IMR-90 (cell line): ENCODE data around the gene TFIP11. TPM values are rescaled to one million over a fixed set of nuclear protein-coding genes. Genes with fewer than 3 reads are reported as not detected.

Source experiments
- ATAC-seq: fragments of 200-7000 bp; cut with Tn5 transposase; 2 replicates; pipeline ENCODE4 v1.9.1; 2020; ENCODE audit warnings: low read depth, mild to moderate bottlenecking, moderate library complexity
- BruUV-seq: library from RNA; stranded (reverse); fragments of 400-500 nt; replicated peaks from 2 replicates; lab custom pipeline; 2021; lab: Mats Ljungman, UMichigan
- CTCF ChIA-PET: fragments of 300-600 bp; formaldehyde crosslinking; extraction: SDS; loops from one replicate; lab custom pipeline; 2021; ENCODE audit warnings: antibody characterized with exemption; lab: Yijun Ruan, JAX
- POLR2A ChIA-PET: fragments of 300-600 bp; sonication (Branson Sonifier 250); formaldehyde crosslinking; loops from one replicate; lab custom pipeline; 2022; ENCODE audit warnings: antibody characterized with exemption; ENCODE audit not compliant: unreplicated experiment; lab: Charles Lee
- DNase-seq: peaks from one replicate; pipeline ENCODE4 v3.0.0; 2013
- H2AFZ ChIP-seq: replicated peaks from 2 replicates; pipeline ENCODE3; 2013; ENCODE audit warnings: low read length, mild to moderate bottlenecking; ENCODE audit not compliant: poor library complexity
- H2AK5ac ChIP-seq: 2 replicates; pipeline ENCODE4 v1.6.1; 2013; ENCODE audit warnings: low read depth, low read length, inconsistent platforms
- H2AK9ac ChIP-seq: replicated peaks from 2 replicates; pipeline ENCODE3; 2013; ENCODE audit warnings: mild to moderate bottlenecking, low read depth, low read length, moderate library complexity; ENCODE audit not compliant: poor library complexity
- H2BK120ac ChIP-seq: 2 replicates; pipeline ENCODE4 v1.6.1; 2013; ENCODE audit warnings: low read depth, low read length, inconsistent platforms
- H2BK15ac ChIP-seq: 3 replicates; pipeline ENCODE4 v1.6.1; 2013; ENCODE audit warnings: low read depth, low read length, inconsistent platforms
- H2BK20ac ChIP-seq: 2 replicates; pipeline ENCODE4 v1.6.1; 2013; ENCODE audit warnings: low read depth, mild to moderate bottlenecking, inconsistent platforms, low read length, moderate library complexity
- H2BK5ac ChIP-seq: 2 replicates; pipeline ENCODE4 v1.6.1; 2013; ENCODE audit warnings: mild to moderate bottlenecking, low read depth, low read length, inconsistent platforms; ENCODE audit not compliant: poor library complexity, severe bottlenecking
- H3K14ac ChIP-seq: replicated peaks from 2 replicates; pipeline ENCODE4 v1.6.1; 2013; ENCODE audit warnings: low read depth, low read length, inconsistent platforms
- H3K18ac ChIP-seq: 2 replicates; pipeline ENCODE4 v1.6.1; 2013; ENCODE audit warnings: low read depth, low read length, control low read depth
- H3K23ac ChIP-seq: 2 replicates; pipeline ENCODE4 v1.6.1; 2013; ENCODE audit warnings: low read depth, low read length, inconsistent platforms
- H3K27ac ChIP-seq: 2 replicates; pipeline ENCODE4 v1.5.1; 2013; ENCODE audit warnings: mild to moderate bottlenecking, control low read depth, low read length; ENCODE audit not compliant: insufficient read depth
- H3K27me3 ChIP-seq: 2 replicates; pipeline ENCODE4 v1.6.1; 2013; ENCODE audit warnings: low read length; ENCODE audit not compliant: control insufficient read depth, insufficient read depth
- H3K36me3 ChIP-seq: 2 replicates; pipeline ENCODE4 v1.6.1; 2013; ENCODE audit warnings: low read length, mixed read lengths; ENCODE audit not compliant: control insufficient read depth, insufficient read depth
- H3K4ac ChIP-seq: 2 replicates; pipeline ENCODE4 v1.6.1; 2013; ENCODE audit warnings: low read depth, low read length, inconsistent platforms
- H3K4me1 ChIP-seq: 2 replicates; pipeline ENCODE4 v1.6.1; 2013; ENCODE audit warnings: low read length, mixed read lengths; ENCODE audit not compliant: control insufficient read depth, insufficient read depth
- H3K4me2 ChIP-seq: 2 replicates; pipeline ENCODE4 v1.6.1; 2013; ENCODE audit warnings: low read depth, mild to moderate bottlenecking, control low read depth, low read length, moderate library complexity
- H3K4me3 ChIP-seq: 2 replicates; pipeline ENCODE4 v1.5.1; 2013; ENCODE audit warnings: low read depth, mild to moderate bottlenecking, control low read depth, low read length, moderate library complexity; ENCODE audit not compliant: insufficient read depth
- H3K56ac ChIP-seq: 2 replicates; pipeline ENCODE4 v1.6.1; 2013; ENCODE audit warnings: low read length, inconsistent platforms; ENCODE audit not compliant: insufficient read depth; ENCODE audit errors: extremely low read depth
- H3K79me1 ChIP-seq, 2 experiments: 2 replicates each; pipeline ENCODE4 v1.6.1; 2013; ENCODE audit warnings: low read length in 2 of 2, inconsistent platforms in 1 of 2, low read depth in 1 of 2
- H3K9ac ChIP-seq: 2 replicates; pipeline ENCODE4 v1.6.1; 2013; ENCODE audit warnings: low read depth, low read length, control low read depth
- H3K9me1 ChIP-seq: 2 replicates; pipeline ENCODE4 v1.6.1; 2013; ENCODE audit warnings: low read length, inconsistent platforms; ENCODE audit not compliant: insufficient read depth
- H3K9me3 ChIP-seq: 2 replicates; pipeline ENCODE4 v1.6.1; 2013; ENCODE audit warnings: low read length; ENCODE audit not compliant: control insufficient read depth, insufficient read depth
- H4K20me1 ChIP-seq: 2 replicates; pipeline ENCODE4 v1.6.1; 2013; ENCODE audit warnings: low read length, inconsistent platforms; ENCODE audit not compliant: insufficient read depth
- H4K5ac ChIP-seq: 2 replicates; pipeline ENCODE4 v1.6.1; 2013; ENCODE audit warnings: mild to moderate bottlenecking, low read depth, low read length, control low read depth
- H4K8ac ChIP-seq, 2 experiments: 2 replicates each; pipeline ENCODE4 v1.6.1; 2013; ENCODE audit warnings: low read depth in 2 of 2, low read length in 2 of 2, control low read depth in 1 of 2, inconsistent platforms in 1 of 2
- H4K91ac ChIP-seq: 2 replicates; pipeline ENCODE4 v1.6.1; 2013; ENCODE audit warnings: low read depth, low read length, inconsistent platforms; ENCODE audit not compliant: insufficient read depth
- BHLHE40 ChIP-seq: fragments of 150-350 bp; IDR thresholded peaks from 2 replicates; pipeline ENCODE4 v1.6.1; 2016; ENCODE audit warnings: mild to moderate bottlenecking, low read depth, low read length
- CEBPB ChIP-seq: IDR thresholded peaks from 2 replicates; pipeline ENCODE4 v1.6.1; 2012; ENCODE audit warnings: low read depth, low read length, improper control_type of control experiment
- CHD1 ChIP-seq: IDR thresholded peaks from 2 replicates; pipeline ENCODE4 v1.6.1; 2012; ENCODE audit warnings: low read depth, low read length, improper control_type of control experiment
- ELK1 ChIP-seq: fragments of 150-350 bp; IDR thresholded peaks from 2 replicates; pipeline ENCODE4 v1.6.1; 2016; ENCODE audit warnings: low read depth, mild to moderate bottlenecking, low read length, moderate library complexity, borderline replicate concordance
- FOS ChIP-seq: fragments of 150-350 bp; IDR thresholded peaks from 2 replicates; pipeline ENCODE4 v1.6.1; 2016; ENCODE audit warnings: low read depth, low read length
- MAFK ChIP-seq: IDR thresholded peaks from 2 replicates; pipeline ENCODE4 v1.6.1; 2012; ENCODE audit warnings: low read depth, low read length, improper control_type of control experiment
- MXI1 ChIP-seq: IDR thresholded peaks from 2 replicates; pipeline ENCODE4 v1.6.1; 2012; ENCODE audit warnings: low read depth, mild to moderate bottlenecking, low read length, moderate library complexity, borderline replicate concordance
- NFE2L2 ChIP-seq: fragments of 150-350 bp; IDR thresholded peaks from 2 replicates; pipeline ENCODE4 v1.6.1; 2016; ENCODE audit warnings: low read depth, mild to moderate bottlenecking, low read length
- POLR2A ChIP-seq: IDR thresholded peaks from 2 replicates; pipeline ENCODE4 v1.6.1; 2012; ENCODE audit warnings: mild to moderate bottlenecking, low read depth, low read length
- RAD21 ChIP-seq: IDR thresholded peaks from 2 replicates; pipeline ENCODE4 v1.6.1; 2012; ENCODE audit warnings: low read length, improper control_type of control experiment
- RCOR1 ChIP-seq: IDR thresholded peaks from 2 replicates; pipeline ENCODE4 v1.6.1; 2012; ENCODE audit warnings: mild to moderate bottlenecking, low read length, improper control_type of control experiment; ENCODE audit not compliant: insufficient replicate concordance
- RFX5 ChIP-seq: IDR thresholded peaks from 2 replicates; pipeline ENCODE4 v1.8.0; 2012; ENCODE audit warnings: low read depth, mild to moderate bottlenecking, low read length, moderate library complexity
- SMC3 ChIP-seq: fragments of 150-350 bp; IDR thresholded peaks from 2 replicates; pipeline ENCODE4 v1.6.1; 2016; ENCODE audit warnings: low read depth, mild to moderate bottlenecking, antibody characterized with exemption, low read length, moderate library complexity
- USF2 ChIP-seq: fragments of 150-350 bp; IDR thresholded peaks from 2 replicates; pipeline ENCODE4 v1.6.1; 2017; ENCODE audit warnings: mild to moderate bottlenecking, antibody characterized with exemption, low read length, low read depth
- WGBS, 2 experiments: methylation state at CpG; one replicate each; pipeline versions ENCODE4 v1.1.5 to v1.1.7; 2013; ENCODE audit warnings: missing lambda C conversion rate in 2 of 2; ENCODE audit not compliant: insufficient read length in 1 of 2; ENCODE audit errors: extremely low coverage in 2 of 2; 5-methylcytosine and 5-hydroxymethylcytosine counted together
- dilution Hi-C: fragments of 300-500 bp; cut with HindIII; formaldehyde crosslinking; loops from one replicate; pipeline ENCODE4 v1.14.3; 2018; ENCODE audit warnings: low sequenced_read_pairs; ENCODE audit not compliant: unreplicated experiment
- in situ Hi-C: fragments of 300-500 bp; cut with MboI; formaldehyde crosslinking; loops from 3 replicates; pipeline ENCODE4 v1.14.3; 2019; ENCODE audit warnings: low sequenced_read_pairs, inconsistent platforms, mixed read lengths
- intact Hi-C: fragments of 100-400 bp; cut with micrococcal nuclease; formaldehyde crosslinking; loops from 2 replicates; pipeline ENCODE4 v1.10.0; 2022
- polyA plus RNA-seq, 3 experiments: library from polyadenylated mRNA; depleted of rRNA; stranded (reverse); fragments of >200 nt; gene quantifications; 2 replicates each; pipeline ENCODE4 v1.2.3, GENCODE V29; 2012; ENCODE audit warnings: low replicate concordance in 1 of 3
- total RNA-seq: library from RNA; depleted of rRNA; stranded (reverse); fragments of >200 nt; gene quantifications from 2 replicates; pipeline ENCODE4 v1.2.3, GENCODE V29; 2012
- TF ChIP-seq, protein P1 (sequence below): conservative IDR thresholded peaks from 2 replicates; pipeline ENCODE4 v1.5.1; 2012; ENCODE audit warnings: mild to moderate bottlenecking, low read depth, low read length, improper control_type of control experiment

The TFIP11 gene
- total and polyA plus RNA-seq, 2 of the 4 experiments (the other 2 are of a cell fraction), result 22.5 to 43.2 TPM

GRCh38 chr22:26444777-26445176 is 67.5 kb downstream of the TFIP11 start:
- CTCF ChIA-PET, result no interaction called here
- in situ Hi-C loops, result no loop called here
- intact Hi-C loops, result no loop called here

More at GRCh38 chr22:26444777-26445176, 67.5 kb downstream of the TFIP11 start:
- Histone ChIP-seq H2BK15ac (no peak overlapping the region), H3K4me1 (no peaks in the 10 kb centered on the region; the same call in 1 of the 2 replicates), H3K4ac (no peak overlapping the region), H4K8ac (no peak overlapping the region), H3K18ac (no peak overlapping the region), H3K14ac (no peak overlapping the region), H3K23ac (no peak overlapping the region), H4K20me1 (no peaks in the 10 kb centered on the region), H4K91ac (no peak overlapping the region), H3K27me3 (no peaks in the 10 kb centered on the region), H4K5ac (no peak overlapping the region), H3K27ac (no peak overlapping the region), H3K79me1 (no peaks in the 10 kb centered on the region), H2AFZ (no peak overlapping the region), H3K9me3 (no peaks in the 10 kb centered on the region), H3K56ac (no peak overlapping the region), H2BK120ac (no peak overlapping the region), H3K36me3 (no peaks in the 10 kb centered on the region), H2AK9ac (no peak overlapping the region), H3K4me3 (no peak overlapping the region), H3K9ac (no peak overlapping the region), H2AK5ac (no peak overlapping the region), H3K9me1 (no peaks in the 10 kb centered on the region), H2BK20ac (no peak overlapping the region), H3K4me2 (no peak overlapping the region), H2BK5ac (no peak overlapping the region)
- POLR2A ChIA-PET, result no interaction called here
- TF ChIP-seq SMC3 (no peak), MXI1 (no peak), CEBPB (no peak), RAD21 (no peak), RFX5 (no peak), FOS (no peak), ELK1 (no peak), MAFK (no peak), POLR2A (no peak), NFE2L2 (no peak), BHLHE40 (no peak), RCOR1 (no peak), USF2 (no peak), CHD1 (no peak)
- TF ChIP-seq, protein P1, sequence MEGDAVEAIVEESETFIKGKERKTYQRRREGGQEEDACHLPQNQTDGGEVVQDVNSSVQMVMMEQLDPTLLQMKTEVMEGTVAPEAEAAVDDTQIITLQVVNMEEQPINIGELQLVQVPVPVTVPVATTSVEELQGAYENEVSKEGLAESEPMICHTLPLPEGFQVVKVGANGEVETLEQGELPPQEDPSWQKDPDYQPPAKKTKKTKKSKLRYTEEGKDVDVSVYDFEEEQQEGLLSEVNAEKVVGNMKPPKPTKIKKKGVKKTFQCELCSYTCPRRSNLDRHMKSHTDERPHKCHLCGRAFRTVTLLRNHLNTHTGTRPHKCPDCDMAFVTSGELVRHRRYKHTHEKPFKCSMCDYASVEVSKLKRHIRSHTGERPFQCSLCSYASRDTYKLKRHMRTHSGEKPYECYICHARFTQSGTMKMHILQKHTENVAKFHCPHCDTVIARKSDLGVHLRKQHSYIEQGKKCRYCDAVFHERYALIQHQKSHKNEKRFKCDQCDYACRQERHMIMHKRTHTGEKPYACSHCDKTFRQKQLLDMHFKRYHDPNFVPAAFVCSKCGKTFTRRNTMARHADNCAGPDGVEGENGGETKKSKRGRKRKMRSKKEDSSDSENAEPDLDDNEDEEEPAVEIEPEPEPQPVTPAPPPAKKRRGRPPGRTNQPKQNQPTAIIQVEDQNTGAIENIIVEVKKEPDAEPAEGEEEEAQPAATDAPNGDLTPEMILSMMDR, result no peak
- DNase-seq (no peak), ATAC-seq (no peak)
- no TSS peak for BruUV-seq
- dilution Hi-C loops, result no loop called here
- 93% methylated on average over 3 of the region's 8 CpGs; no CpG with 5 or more reads in 1 of the 2 experiments for WGBS, 2 experiments
